SK-N-DZ (cell line): ENCODE measurements around the gene HS3ST5.
"Not testable (repeated sequence)": the region's sequence is repeated elsewhere in the genome, so short reads cannot be mapped to it uniquely, and the experiment has no call there.

Experiments
- DNase-seq: peaks from one replicate; pipeline ENCODE4 v3.0.0-alpha.2; 2015; ENCODE audit warnings: low spot score

The HS3ST5 gene

DNA sequence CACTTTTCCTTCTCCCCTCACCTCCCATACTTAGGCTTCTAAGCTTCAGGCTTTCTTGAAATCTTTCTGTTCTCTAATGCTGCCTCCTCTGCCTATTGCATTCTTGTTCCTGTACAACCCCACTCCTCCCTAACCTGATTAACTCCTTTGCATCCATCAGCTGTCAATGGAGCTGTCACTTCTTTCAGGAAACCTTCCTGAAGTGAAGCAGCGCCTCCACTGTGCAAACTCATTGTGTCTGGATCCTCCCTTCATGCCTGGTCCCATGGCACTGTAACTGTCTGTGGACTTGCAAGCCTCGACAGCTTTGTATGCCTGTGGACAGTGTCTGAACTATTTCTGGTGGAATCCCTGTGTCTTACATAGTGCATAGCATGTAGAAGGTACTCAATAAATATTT lies 185.0 kb downstream of the HS3ST5 start:
- DNase-seq, result peak; percentile 52

DNA sequence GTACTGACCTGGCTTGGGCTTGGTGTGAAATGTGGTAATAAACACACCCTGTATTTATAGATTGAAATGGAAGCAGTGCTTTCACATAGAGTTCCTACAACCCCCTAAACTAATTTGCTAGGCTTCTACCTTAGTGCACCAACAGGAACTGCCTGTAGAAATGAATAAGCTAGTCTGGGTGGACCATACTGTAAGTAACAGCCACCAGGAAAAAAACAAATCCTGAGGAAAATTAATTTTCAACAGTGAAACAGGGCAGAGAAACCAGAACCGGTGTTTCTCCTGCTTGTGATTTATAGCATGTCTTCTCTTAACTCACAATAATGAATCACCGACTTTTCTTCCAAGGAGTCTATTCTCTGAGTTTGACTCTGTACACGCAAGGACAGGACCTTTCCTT lies 187.1 kb downstream of the HS3ST5 start:
- DNase-seq, result no peak

DNA sequence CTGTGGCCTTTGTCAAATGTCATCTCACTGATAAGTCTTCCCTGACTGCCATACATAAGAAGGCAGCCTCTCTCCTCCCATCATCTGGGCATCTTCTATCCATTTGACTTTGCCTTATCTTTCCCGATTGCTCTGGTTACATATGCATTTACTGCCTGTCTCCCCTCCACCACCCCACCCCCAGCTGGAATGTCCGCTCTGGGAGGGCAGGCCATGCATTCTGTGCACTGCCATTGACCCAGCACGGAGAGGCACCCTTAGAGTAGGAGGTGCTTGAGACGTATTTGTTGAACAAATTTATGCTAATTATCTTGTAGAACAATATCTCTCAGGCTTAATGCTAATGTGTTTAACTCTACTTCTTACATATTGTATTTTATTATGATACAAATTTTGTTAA lies 188.0 kb downstream of the HS3ST5 start:
- DNase-seq, result no peak

DNA sequence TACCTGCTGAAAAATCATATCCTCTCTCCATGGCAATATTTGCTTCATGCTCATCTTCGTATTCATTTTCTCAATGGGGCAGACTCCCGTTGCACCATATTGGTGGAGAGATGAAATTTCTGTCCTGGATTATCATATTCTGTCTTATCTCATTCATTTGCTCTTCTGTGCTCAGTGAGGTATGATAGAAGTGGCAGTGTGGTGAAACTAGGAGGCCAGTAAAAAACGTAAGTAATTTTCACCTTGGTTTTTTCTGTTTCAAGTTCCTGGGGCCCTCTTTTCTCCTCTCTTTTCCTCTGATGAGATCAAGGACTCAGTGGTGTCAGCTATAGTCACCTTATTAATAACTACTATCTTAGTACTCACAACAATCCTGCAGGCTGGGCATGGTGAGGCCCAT lies 189.4 kb downstream of the HS3ST5 start:
- DNase-seq, result no peak

DNA sequence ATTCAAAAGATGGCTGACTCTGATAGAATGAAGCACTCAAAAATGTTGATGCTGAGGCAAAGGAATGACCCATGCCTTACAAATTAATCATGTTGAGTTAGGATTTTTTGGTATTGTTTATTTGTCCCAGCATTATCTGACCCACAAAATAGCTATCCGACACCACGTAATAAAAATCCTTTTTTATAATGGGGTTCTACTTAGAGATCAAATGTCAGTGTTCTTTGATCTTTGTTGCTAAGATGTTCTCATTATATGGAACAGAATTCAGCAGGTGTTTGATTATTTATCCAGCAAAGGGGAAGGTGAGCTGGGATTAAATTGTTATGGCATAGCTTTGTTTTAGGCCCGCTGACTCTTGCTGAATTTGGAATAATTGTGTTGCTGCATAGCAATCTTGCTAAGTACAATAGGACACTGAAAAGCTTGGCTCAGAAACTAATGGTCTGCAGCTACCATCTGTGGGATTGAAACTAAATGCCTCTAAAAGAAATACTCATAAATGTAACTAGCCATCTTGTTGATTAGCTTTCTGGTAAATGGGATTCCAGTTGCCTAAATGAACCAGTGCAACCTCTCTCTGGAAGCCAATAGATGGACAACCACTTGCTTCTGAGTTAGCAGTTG lies 191.6 kb downstream of the HS3ST5 start:
- DNase-seq, result no peak

DNA sequence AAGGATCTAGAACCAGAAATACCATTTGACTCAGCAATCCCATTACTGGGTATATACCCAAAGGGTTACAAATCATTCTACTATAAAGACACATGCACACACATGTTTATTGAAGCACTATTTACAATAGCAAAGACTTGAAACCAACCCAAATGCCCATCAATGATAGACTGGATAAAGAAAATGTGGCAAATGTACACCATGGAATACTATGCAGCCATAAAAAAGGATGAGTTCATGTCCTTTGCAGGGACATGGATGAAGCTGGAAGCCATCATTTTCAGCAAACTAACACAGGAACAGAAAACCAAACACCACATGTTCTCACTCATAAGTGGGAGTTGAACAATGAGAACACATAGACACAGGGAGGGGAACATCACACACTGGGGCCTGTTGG lies 193.6 kb downstream of the HS3ST5 start:
- not testable (repeated sequence) for DNase-seq

DNA sequence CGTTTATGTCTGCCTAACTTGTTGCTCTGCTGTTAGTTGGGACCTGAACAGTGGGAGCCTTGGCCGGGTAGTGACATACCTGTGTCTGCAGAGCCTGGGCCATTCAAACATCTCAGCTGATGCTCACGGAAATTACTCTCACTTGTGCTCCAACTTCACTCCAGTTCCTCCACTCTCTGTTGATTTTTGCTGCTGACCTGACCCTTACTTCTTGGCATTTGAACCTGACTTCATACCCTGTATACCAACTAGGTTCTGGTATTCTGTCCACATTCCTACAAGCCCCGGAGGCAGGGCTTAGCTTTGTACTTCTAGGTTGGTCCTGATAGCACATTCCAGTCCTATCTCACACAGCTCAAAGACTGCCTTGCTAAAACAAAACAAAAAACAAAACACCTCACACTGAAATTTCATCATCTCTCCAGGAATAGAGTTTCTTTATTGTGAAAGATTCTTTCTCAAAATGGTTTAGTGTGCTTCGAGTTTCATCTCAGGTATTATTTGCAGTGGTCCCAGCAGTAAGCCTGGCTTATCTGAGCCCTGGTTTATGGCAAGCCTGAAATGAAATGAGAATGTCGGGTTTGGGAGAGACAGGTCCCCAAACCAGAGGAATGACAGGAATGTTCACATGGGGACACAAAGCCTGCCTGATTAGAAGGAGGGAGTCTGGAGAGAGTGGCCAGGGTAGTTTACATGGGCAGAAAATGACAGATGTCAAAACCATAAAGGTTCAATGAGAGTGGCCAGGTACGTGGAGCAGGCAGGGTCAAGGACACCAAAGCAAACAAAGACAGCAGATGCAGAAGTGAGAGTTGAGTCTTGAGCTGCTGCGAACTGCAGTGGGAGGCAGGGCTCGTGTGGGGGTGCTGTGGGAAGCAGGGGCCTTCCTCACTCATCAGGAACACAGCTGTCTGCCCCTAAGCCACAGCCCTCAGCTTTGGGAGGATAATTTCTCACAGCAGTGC lies 197.7 kb downstream of the HS3ST5 start:
- DNase-seq, result no peak

DNA sequence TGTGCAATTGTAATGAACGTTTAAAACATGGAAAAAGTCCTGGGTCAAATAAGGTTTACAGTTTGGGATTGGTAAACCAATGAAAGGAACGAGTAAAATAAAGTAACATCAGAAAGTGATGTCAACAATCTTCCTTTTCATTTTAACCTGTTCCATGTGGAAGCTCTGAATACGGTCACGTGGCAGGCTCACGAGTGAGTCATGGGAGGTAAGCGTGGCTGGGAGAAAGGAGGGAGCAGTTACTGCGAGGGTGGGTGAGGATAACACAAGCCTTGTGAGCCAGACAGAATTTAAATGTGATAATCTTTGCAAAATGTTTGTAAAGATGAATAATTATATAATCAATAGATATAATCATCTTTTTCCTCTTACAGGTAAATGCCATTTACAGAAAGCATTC lies 200.6 kb downstream of the HS3ST5 start:
- no peak for DNase-seq

DNA sequence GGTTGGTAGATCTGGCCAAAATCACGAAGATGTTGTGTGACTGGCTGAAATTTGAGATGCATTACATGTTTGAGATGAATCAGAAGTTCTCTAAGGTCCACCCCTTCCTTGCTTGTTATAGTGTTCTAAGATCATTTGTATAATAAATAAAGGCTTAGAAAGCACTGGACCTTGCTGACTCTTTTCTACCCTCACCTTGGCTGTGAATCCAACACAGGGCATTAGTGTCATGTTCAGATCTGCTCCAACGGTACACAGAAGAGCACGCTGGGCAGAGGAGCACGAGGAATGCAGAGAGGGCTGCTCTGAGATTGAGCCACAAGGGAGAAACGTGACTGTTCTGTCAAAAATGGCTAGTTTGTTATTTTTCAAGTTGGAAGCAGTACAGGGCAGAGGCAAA lies 202.4 kb downstream of the HS3ST5 start:
- DNase-seq, result no peak

DNA sequence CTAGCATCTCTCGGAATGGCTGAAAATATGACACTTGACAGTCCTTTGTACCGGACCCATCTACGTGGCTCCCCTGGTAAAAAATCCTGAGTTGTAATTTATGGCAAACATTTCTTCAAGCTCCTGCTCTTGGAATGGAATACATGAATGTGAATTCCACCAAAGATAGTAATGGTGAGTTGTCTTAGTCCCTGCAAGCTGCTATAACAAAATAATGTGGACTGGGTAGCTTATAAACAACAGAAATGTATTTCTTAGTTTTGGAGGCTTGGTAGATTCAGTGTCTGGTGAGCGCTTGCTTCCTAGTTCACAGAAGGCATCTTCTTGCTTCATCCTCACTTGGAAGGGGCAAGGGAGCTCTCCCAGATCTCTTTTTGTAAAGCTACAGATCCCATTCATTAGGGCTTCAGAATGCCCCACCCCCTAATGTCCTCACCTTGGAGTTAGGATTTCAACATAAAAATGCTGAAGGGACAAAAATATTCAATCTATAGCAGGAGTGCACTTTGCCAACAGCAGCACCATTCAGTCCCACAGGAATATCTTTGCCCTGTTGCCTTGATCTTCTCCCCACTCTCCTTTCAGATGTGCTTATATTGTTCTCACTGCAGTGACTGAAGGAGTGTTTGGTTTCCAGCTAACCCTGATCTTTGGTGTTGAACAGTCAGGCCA lies 204.1 kb downstream of the HS3ST5 start:
- DNase-seq, result no peak

DNA sequence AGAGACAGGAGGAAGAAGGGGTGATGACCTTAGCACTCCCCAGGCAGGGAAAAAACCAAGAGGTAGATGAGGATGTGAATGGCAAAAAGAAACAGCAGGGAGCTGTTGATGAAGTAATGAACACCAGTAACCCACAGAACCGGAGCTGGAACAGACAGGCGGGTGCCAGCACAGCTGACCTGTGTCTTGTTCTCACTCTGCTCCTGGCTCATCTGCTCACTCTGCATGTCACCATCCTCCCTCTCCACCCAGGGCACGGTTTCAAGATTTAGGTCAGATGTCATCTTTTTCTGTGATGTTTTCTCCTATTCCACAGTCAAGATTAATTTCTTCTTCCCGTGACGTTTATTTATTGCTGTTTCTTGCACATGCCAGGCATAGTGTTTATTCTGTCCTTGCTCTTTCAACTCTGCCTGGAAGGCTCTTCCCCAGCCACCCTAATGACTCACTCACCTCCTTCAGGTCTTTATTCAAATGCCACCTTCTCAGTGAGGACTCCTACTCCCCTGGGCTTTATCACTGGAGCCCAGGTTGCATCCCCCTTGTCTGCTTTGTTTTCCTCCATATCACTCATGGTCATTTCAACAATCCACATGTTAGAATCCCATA lies 207.4 kb downstream of the HS3ST5 start:
- DNase-seq, result no peak

DNA sequence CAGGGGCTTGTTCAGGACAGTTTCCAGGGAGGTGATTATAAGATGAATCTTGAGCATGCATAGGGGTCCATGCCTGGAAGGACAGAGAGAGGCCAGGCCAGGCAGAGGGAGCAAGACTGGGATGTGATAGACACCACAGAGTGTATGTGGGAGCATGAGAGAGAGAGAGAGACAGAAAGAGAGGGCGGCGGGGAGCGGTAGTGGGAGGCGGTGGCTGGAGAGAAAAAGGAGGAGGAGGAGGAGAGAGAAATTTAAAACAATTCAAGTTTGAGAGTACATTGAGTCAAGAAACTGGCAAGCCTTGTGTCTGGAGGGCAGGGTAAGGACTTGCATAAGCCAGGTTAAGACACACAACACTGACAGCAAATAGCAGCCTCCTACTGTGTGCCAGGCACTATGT lies 209.0 kb downstream of the HS3ST5 start:
- DNase-seq, result no peak

DNA sequence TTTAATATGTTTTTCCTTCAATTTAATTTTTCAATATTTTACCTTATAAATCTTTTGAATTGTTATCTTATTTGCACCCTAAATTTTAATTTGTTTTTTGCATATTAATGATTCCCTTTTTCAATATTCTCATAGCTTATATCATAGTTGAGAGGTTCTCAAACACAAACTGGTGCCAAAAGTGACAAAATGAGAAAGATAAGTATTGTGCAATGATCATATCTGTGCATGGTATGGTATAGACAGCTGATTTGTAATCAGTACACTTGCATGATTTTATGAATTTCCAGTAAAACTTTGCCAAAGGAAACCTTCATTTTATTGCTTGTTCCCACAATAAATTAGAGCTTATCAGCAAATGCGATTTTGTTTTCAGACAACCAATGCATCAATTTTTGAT lies 210.9 kb downstream of the HS3ST5 start:
- DNase-seq, result no peak

DNA sequence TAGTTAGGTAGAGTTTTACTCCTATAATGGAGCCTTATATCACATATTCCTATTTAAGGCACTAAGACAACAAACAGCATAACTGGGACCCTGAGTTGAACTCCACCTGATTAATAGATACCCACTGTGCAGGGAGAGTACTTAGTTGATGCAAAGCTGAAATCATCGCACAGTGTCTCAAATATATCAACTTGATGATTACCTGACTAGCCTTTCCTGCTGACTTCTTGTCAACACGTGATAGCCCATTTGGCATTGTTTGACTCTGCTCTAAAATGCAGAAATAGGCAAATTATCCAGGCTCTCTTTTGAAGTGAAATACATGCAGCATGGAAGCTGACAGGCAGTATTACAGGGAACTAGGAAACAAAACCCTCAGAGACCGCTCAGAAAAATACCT lies 217.2 kb downstream of the HS3ST5 start:
- no peak for DNase-seq

DNA sequence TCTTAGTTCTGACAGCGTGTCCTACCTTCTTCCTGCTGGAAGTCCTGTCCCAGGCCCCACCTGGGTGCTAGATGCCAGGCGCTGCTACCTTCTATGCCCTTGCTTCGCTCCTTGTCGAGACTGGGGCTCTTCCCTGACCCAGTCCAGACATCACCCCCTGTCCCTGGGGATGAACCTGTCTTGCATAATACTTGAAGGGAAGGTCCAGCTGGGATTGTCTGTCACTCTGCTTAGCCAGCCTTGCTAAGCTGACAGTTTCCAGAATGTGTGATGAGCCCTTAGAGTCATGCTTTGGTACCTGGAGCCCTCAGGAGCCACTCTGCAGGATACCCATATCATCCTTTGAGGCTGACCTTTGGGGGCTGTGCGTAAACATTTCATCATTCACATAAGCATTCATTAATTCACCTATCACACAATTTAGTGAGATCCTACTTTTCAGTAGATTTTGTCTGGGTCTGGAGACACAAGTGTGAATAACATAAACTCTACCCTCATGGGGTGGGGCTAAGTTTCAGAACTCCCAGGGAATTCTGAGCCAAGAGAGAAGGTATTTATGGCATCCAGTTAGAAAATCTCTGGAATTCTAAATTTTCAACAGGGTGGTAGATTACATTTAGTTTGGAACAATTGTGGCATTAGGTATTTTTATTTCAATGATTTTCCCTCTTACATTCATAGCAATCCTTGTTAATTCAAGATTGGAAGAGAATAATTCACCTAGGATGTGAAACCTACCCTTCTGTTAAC lies 220.7 kb downstream of the HS3ST5 start:
- peak; percentile 14 for DNase-seq

DNA sequence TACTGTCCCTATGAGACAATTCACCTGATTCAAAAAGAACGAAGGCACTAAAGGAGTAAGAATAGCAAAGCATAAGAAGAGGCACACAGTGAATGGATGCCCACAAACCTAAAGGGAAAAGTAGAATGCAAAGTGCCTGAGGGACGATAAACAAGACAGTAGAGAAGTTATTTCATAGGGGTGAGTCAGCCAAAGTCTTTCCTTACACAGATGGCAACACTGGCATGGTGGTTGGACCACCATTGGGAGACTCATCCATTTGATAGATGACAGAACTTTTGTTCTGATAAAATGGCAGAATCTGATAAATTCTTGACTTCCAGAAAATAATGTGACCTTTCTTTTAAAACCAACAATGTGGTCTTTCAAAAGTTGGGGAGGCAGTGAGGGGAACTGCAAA lies 223.8 kb downstream of the HS3ST5 start:
- DNase-seq, result no peak

DNA sequence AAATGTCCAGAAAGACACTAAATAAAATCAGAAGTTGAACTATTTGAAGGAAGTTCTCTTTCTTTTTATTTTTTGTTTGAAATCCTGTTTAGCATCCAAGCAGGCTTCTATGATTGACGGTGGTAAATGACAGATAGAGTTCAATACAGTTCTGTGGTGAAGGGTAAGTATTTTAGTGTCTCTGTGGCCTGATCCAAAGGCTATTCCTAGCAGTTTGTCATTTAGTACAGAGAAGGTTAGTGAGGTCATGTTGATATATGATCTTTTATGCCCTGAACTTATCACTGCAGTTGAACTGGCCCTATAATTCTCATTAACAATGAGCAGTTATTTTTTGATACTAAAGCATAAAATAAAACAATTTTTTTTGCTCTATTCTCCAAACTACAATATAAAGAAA lies 227.2 kb downstream of the HS3ST5 start:
- no peak for DNase-seq

DNA sequence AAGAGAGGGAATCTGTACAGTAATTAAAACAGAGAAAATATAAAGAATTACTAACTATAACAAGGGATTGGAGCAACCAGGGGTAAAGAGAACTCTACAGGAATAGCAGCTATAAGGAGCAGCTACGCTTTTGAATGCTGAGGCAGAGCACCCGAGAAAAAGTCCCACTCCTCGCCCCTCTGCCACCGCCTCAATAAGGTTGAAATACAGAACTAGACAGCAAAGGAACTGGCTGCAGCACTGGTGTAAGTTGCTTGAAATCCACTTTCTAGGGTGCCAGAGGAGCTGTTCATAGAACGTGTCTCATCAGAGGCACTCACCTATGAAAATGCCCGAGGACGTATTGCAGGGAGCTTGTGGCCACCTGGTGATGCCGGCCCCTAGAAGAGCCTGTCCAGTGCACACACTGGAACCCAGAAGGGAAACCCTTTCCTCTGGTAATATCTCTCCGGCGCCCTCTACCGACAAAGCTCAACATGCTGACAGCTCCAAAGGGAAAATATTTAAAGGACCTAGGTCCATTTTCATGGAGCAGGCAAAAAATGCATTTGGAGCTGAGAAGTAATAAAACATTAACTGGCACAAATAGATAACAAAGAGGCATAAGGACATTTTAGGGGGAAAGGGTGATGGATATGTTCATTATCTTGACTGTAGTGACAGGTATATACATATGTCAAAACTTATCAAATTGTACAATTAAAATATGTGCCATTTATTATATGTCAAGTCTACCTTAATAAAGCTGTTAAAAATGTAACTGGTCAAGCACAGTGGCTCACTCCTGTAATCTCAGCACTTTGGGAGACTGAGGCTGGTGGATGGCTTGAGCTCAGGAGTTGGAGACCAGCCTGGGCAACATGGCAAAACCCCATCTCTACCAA lies 234.5 kb downstream of the HS3ST5 start:
- DNase-seq, result peak; percentile 64

DNA sequence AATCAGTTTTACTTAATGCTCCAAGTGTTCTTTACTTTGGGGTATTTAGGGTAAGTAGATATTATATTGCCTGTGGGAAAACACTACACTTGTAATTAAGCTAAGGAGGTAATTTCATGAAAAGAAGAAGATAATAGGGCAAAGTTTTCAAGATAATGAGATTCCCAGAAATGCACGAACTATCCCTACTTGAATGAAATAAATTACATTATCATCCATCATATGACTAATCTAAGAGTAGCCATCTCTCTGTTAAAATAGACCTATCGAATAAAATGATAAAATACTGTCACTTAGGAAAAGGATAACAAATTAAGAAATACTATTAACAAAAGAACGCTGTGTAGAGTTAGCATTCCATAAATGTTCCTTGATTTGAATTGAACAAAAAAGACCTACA lies 236.8 kb downstream of the HS3ST5 start:
- DNase-seq, result no peak

DNA sequence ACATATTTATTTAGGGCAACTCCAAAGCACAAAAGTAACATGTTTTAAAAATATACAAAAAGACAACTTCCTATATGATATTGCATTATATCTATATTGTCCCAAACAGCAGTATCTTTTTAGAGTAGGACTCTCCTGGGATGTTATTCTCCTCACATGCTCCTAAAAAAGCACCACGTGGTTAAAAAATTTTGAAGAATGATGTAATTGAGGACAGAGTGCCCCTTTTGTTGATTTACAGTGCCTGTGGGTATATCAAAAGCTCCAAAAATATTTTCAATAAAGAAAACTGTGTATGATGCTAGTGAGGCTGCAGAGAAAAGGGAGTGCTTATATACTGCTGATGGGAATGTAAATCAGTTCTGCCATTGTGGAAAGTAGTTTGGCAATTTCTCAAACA lies 241.6 kb downstream of the HS3ST5 start:
- DNase-seq, result no peak
